Neural cell (in vitro differentiated cells): ENCODE data around the gene ZNF692. TPM values are rescaled to one million over a fixed set of nuclear protein-coding genes. Genes with fewer than 3 reads are reported as not detected.

Experiments
- H2AFZ ChIP-seq: fragments of 200-600, 300-800 bp; sonication (generic), shearing (Covaris generic); 2 replicates; pipeline ENCODE4 v1.6.0; 2014; ENCODE audit warnings: low read depth, mild to moderate bottlenecking, antibody characterized with exemption, low read length, moderate library complexity
- H3F3A ChIP-seq: fragments of 200-600 bp; shearing (Covaris generic); 2 replicates; pipeline ENCODE4 v1.6.1; 2016; ENCODE audit warnings: mild to moderate bottlenecking, moderate library complexity, mixed read lengths, antibody characterized with exemption, low read length; ENCODE audit not compliant: insufficient read depth, poor library complexity, severe bottlenecking
- H3K27ac ChIP-seq: fragments of 200-600, 300-800 bp; sonication (generic), shearing (Covaris generic); 2 replicates; pipeline ENCODE4 v1.5.1; 2014; ENCODE audit warnings: mild to moderate bottlenecking, low read length, moderate library complexity
- H3K27me3 ChIP-seq: fragments of 300-800, 200-600 bp; sonication (generic), shearing (Covaris generic); 2 replicates; pipeline ENCODE4 v1.6.0; 2014; ENCODE audit warnings: mild to moderate bottlenecking, low read depth, low read length, moderate library complexity; ENCODE audit not compliant: insufficient read depth
- H3K36me3 ChIP-seq: fragments of 300-800, 200-600 bp; sonication (generic), shearing (Covaris generic); 2 replicates; pipeline ENCODE4 v1.5.1; 2014; ENCODE audit warnings: mild to moderate bottlenecking, antibody characterized with exemption, low read length, moderate library complexity; ENCODE audit not compliant: insufficient read depth
- H3K4me2 ChIP-seq: fragments of 300-800, 200-600 bp; sonication (generic), shearing (Covaris generic); 2 replicates; pipeline ENCODE4 v1.6.0; 2014; ENCODE audit warnings: mild to moderate bottlenecking, low read length
- H3K4me3 ChIP-seq: fragments of 300-800, 200-600 bp; sonication (generic), shearing (Covaris generic); 2 replicates; pipeline ENCODE4 v1.5.1; 2014; ENCODE audit warnings: mild to moderate bottlenecking, low read length, moderate library complexity
- H3K79me2 ChIP-seq: fragments of 200-600 bp; shearing (Covaris generic); replicated peaks from 2 replicates; pipeline ENCODE4 v1.6.0; 2014; ENCODE audit warnings: mild to moderate bottlenecking, low read length, moderate library complexity; ENCODE audit not compliant: insufficient read depth
- H3K9ac ChIP-seq: fragments of 300-800, 200-600 bp; sonication (generic), shearing (Covaris generic); 2 replicates; pipeline ENCODE4 v1.6.1; 2016; ENCODE audit warnings: mild to moderate bottlenecking, low read length, mixed read lengths
- H3K9me2 ChIP-seq: fragments of 200-600 bp; shearing (Covaris generic); 2 replicates; pipeline ENCODE4 v1.6.1; 2016; ENCODE audit warnings: mild to moderate bottlenecking, low read length, mixed read lengths; ENCODE audit not compliant: insufficient read depth
- H3K9me3 ChIP-seq: fragments of 200-600, 300-800 bp; sonication (generic), shearing (Covaris generic); 2 replicates; pipeline ENCODE4 v1.6.1; 2016; ENCODE audit warnings: mild to moderate bottlenecking, mixed run types, low read length, moderate library complexity, mixed read lengths
- H4K20me1 ChIP-seq: fragments of 200-600 bp; shearing (Covaris generic); 2 replicates; pipeline ENCODE4 v1.6.1; 2016; ENCODE audit warnings: mild to moderate bottlenecking, mixed run types; ENCODE audit not compliant: insufficient read depth
- EP300 ChIP-seq: fragments of 450-650 bp; conservative IDR thresholded peaks from 2 replicates; pipeline ENCODE4 v1.6.1; 2014; ENCODE audit warnings: antibody characterized with exemption, mild to moderate bottlenecking, moderate library complexity; ENCODE audit not compliant: poor library complexity, severe bottlenecking
- EZH2 ChIP-seq: fragments of 200-600, 300-800 bp; shearing (Covaris generic), sonication (generic); IDR thresholded peaks from 2 replicates; pipeline ENCODE4 v1.6.1; 2014; ENCODE audit warnings: antibody characterized with exemption, low read length, borderline replicate concordance, mild to moderate bottlenecking; ENCODE audit not compliant: insufficient read depth, poor library complexity, severe bottlenecking
- MXI1 ChIP-seq: fragments of 450-650 bp; conservative IDR thresholded peaks from 2 replicates; pipeline ENCODE4 v1.6.1; 2014; ENCODE audit warnings: antibody characterized with exemption, mild to moderate bottlenecking; ENCODE audit not compliant: poor library complexity, severe bottlenecking
- POLR2AphosphoS5 ChIP-seq: IDR thresholded peaks from 2 replicates; pipeline ENCODE4 v1.6.1; 2012
- RAD21 ChIP-seq: fragments of 450-650 bp; conservative IDR thresholded peaks from 2 replicates; pipeline ENCODE4 v1.6.1; 2014; ENCODE audit warnings: antibody characterized with exemption, mild to moderate bottlenecking, moderate library complexity
- SMC3 ChIP-seq: fragments of 450-650 bp; conservative IDR thresholded peaks from 2 replicates; pipeline ENCODE4 v1.6.1; 2014; ENCODE audit warnings: antibody characterized with exemption, mild to moderate bottlenecking, moderate library complexity; ENCODE audit not compliant: poor library complexity
- TAF1 ChIP-seq: IDR thresholded peaks from 2 replicates; pipeline ENCODE4 v1.6.1; 2012; ENCODE audit warnings: low read depth
- polyA plus RNA-seq: library from polyadenylated mRNA; depleted of rRNA; stranded (reverse); fragments of >200 nt; gene quantifications from 2 replicates; pipeline ENCODE4 v1.2.3, GENCODE V29; 2014
- TF ChIP-seq, protein P1 (sequence below): IDR thresholded peaks from 2 replicates; pipeline ENCODE4 v1.6.1; 2012; ENCODE audit warnings: borderline replicate concordance
- TF ChIP-seq, protein P2 (sequence below): fragments of 450-650 bp; IDR thresholded peaks from 2 replicates; pipeline ENCODE4 v1.5.1; 2014; ENCODE audit warnings: antibody characterized with exemption, mild to moderate bottlenecking, moderate library complexity; ENCODE audit not compliant: poor library complexity, severe bottlenecking

The ZNF692 gene
- polyA plus RNA-seq, 1 donor from 2014 or later, result 183 TPM

DNA sequence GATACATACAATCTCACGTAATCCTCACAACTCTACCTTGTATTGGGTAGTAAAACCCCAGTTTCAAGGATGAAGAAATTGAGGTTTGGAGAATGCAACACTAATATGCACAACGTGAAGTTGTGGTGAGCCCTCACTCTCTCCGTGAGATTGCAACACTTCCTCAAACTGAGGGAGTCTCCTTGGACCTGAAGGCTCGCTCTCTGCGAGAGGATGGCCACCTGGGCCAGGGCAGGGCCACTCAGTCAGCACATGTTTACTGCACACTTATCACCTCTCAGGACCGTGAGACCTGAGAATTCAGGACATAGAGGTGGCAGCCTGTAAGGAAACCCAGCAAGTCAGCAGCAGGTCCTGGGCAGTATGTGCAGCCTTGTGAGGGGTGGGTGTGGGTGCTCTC is 41.8 kb downstream of the ZNF692 start:
- TF ChIP-seq EZH2 (no peak), MXI1 (no peak), SMC3 (no peak), RAD21 (no peak), POLR2AphosphoS5 (no peak), EP300 (no peak), TAF1 (no peak)
- TF ChIP-seq, protein P1, sequence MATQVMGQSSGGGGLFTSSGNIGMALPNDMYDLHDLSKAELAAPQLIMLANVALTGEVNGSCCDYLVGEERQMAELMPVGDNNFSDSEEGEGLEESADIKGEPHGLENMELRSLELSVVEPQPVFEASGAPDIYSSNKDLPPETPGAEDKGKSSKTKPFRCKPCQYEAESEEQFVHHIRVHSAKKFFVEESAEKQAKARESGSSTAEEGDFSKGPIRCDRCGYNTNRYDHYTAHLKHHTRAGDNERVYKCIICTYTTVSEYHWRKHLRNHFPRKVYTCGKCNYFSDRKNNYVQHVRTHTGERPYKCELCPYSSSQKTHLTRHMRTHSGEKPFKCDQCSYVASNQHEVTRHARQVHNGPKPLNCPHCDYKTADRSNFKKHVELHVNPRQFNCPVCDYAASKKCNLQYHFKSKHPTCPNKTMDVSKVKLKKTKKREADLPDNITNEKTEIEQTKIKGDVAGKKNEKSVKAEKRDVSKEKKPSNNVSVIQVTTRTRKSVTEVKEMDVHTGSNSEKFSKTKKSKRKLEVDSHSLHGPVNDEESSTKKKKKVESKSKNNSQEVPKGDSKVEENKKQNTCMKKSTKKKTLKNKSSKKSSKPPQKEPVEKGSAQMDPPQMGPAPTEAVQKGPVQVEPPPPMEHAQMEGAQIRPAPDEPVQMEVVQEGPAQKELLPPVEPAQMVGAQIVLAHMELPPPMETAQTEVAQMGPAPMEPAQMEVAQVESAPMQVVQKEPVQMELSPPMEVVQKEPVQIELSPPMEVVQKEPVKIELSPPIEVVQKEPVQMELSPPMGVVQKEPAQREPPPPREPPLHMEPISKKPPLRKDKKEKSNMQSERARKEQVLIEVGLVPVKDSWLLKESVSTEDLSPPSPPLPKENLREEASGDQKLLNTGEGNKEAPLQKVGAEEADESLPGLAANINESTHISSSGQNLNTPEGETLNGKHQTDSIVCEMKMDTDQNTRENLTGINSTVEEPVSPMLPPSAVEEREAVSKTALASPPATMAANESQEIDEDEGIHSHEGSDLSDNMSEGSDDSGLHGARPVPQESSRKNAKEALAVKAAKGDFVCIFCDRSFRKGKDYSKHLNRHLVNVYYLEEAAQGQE, result no peak
- TF ChIP-seq, protein P2, sequence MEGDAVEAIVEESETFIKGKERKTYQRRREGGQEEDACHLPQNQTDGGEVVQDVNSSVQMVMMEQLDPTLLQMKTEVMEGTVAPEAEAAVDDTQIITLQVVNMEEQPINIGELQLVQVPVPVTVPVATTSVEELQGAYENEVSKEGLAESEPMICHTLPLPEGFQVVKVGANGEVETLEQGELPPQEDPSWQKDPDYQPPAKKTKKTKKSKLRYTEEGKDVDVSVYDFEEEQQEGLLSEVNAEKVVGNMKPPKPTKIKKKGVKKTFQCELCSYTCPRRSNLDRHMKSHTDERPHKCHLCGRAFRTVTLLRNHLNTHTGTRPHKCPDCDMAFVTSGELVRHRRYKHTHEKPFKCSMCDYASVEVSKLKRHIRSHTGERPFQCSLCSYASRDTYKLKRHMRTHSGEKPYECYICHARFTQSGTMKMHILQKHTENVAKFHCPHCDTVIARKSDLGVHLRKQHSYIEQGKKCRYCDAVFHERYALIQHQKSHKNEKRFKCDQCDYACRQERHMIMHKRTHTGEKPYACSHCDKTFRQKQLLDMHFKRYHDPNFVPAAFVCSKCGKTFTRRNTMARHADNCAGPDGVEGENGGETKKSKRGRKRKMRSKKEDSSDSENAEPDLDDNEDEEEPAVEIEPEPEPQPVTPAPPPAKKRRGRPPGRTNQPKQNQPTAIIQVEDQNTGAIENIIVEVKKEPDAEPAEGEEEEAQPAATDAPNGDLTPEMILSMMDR, result no peak
- Histone ChIP-seq H3K36me3 (no peaks in the 10 kb centered on the region), H4K20me1 (no peaks in the 10 kb centered on the region)

DNA sequence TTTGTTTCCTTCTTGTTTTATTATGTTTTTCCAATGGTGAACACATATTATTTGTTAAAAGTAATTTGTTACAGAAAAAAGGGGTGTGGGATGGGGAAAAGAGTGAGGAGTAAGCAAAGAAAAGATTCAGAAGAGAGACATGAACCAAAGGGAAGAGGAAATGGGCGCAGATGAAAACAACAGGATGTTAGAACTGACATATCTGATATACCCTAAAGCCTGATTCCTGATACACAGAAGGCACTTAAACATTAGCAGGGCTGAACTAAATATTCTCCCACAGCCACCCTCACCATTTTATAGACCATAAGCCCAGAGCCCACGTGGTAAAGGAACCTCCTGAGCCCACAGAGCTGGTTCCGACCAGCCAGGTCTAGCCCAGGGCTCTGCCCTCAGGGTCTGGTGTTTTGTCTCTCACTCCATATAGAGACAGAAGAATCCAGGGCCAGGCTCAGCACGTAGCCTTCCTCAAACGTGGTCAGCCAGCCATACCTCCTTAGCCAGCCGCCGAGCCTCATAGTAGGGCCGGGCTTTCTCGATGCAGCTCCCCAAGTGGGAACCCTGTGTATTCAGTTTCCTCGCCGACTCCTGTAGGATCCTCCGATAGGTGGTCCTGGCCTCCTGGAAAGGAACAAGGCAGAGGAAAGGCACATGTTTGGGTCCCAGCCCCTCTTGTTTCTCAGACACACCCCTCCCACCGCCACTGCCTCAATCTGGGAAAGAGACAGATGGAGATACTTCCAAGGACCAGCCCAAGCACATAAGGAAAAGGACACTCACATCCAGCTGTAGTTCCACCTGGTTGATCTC is 42.6 kb downstream of the ZNF692 start:
- H2AFZ ChIP-seq, result no peak overlapping the region
- no peak overlapping the region for H3K27ac ChIP-seq
- peaks cover 6% of the 10 kb centered on the region for H3K79me2 ChIP-seq
- H3F3A ChIP-seq, result no peaks in the 10 kb centered on the region
- no peaks in the 10 kb centered on the region for H3K9me3 ChIP-seq
- no peaks in the 10 kb centered on the region for H3K36me3 ChIP-seq
- no peak overlapping the region for H3K4me3 ChIP-seq
- no peaks in the 10 kb centered on the region for H3K27me3 ChIP-seq
- no peak overlapping the region for H3K9ac ChIP-seq
- H3K9me2 ChIP-seq, result no peaks in the 10 kb centered on the region
- TF ChIP-seq EZH2 (no peak), TAF1 (no peak), POLR2AphosphoS5 (no peak), RAD21 (no peak), SMC3 (no peak)
- TF ChIP-seq, protein P2, result no peak
- H3K4me2 ChIP-seq, result no peak overlapping the region
- H4K20me1 ChIP-seq, result no peaks in the 10 kb centered on the region

More for the DNA sequence above, 41.8 kb downstream of the ZNF692 start:
- Histone ChIP-seq H3K27ac (no peak overlapping the region), H3K9ac (no peak overlapping the region), H3K4me2 (no peak overlapping the region), H3K4me3 (no peak overlapping the region), H3K9me3 (no peaks in the 10 kb centered on the region), H3K79me2 (peaks cover 10% of the 10 kb centered on the region), H3K27me3 (no peaks in the 10 kb centered on the region), H2AFZ (no peak overlapping the region), H3K9me2 (no peaks in the 10 kb centered on the region), H3F3A (no peaks in the 10 kb centered on the region)
